Testis (tissue), 2 donors: ENCODE data around the gene PHLPP1.

ENCODE experiments used
- CTCF ChIP-seq, 3 experiments: fragments of 450-650 bp in 2 of 3; fragments of 200-600 bp in 1 of 3; sonication (generic) in 1 of 3; IDR thresholded peaks; one replicate each; pipeline ENCODE4 v1.5.1; 2016 to 2019; ENCODE audit warnings: antibody characterized with exemption in 3 of 3, mild to moderate bottlenecking in 2 of 3, moderate library complexity in 1 of 3
- POLR2A ChIP-seq: fragments of 450-650 bp; IDR thresholded peaks from one replicate; pipeline ENCODE4 v1.6.1; 2017; ENCODE audit warnings: antibody characterized with exemption, mild to moderate bottlenecking, moderate library complexity

GRCh38 chr18:62989195-62989594 is 273.9 kb downstream of the PHLPP1 start:
- no peak for TF ChIP-seq CTCF (IDR thresholded peaks at IDR 0.05)
- no peak for TF ChIP-seq POLR2A
